SKM-1 (cell line): Measurements from ENCODE around the gene ZNF441.
"Not testable (repeated sequence)": the region's sequence is repeated elsewhere in the genome, so short reads cannot be mapped to it uniquely, and the experiment has no call there.

ENCODE experiments used
- DNase-seq: peaks from one replicate; lab custom pipeline; 2025; ENCODE audit not compliant: unreplicated experiment; lab: John Stamatoyannopoulos, UW

Gene ZNF441

GRCh38 chr19:11766597-11767591 is at the start of gene ZNF441:
TSS of gene ZNF441 (plus strand) at chr19:11767000. CDS start at chr19:11767194, 194 bp downstream.
- DNase-seq = peak; percentile 94

- DNase-seq = no peak
These were observed 45.1 kb upstream of the ZNF441 start for GRCh38 chr19:11721681-11722080.

- no peak for DNase-seq
These were observed 44.4 kb upstream of the ZNF441 start for GRCh38 chr19:11722414-11722813.

- no peak for DNase-seq
These were observed 37.2 kb upstream of the ZNF441 start for GRCh38 chr19:11729586-11729985.

- DNase-seq = no peak
These were observed 31.4 kb upstream of the ZNF441 start for GRCh38 chr19:11735375-11735774.

GRCh38 chr19:11736696-11737095 is 30.1 kb upstream of the ZNF441 start:
- no peak for DNase-seq

GRCh38 chr19:11737964-11738745 is 28.6 kb upstream of the ZNF441 start:
- no peak for DNase-seq

GRCh38 chr19:11738746-11739620 is 27.8 kb upstream of the ZNF441 start, which contains the start of gene ZNF823:
TSS of gene ZNF823 (minus strand) at chr19:11738946. CDS start at chr19:11738819, 127 bp downstream.
- DNase-seq = peak; percentile 95

GRCh38 chr19:11745869-11746268 is 20.9 kb upstream of the ZNF441 start:
- no peak for DNase-seq

GRCh38 chr19:11747277-11747676 is 19.5 kb upstream of the ZNF441 start:
- no peak for DNase-seq

GRCh38 chr19:11749751-11750150 is 17.0 kb upstream of the ZNF441 start:
- no peak for DNase-seq

GRCh38 chr19:11752244-11752736 is 14.5 kb upstream of the ZNF441 start:
- no peak for DNase-seq

GRCh38 chr19:11754663-11755062 is 12.1 kb upstream of the ZNF441 start:
- DNase-seq = no peak

- no peak for DNase-seq
These were observed 9.8 kb upstream of the ZNF441 start for GRCh38 chr19:11756965-11757364.

- DNase-seq = no peak
These were observed 7.0 kb upstream of the ZNF441 start for GRCh38 chr19:11759805-11760204.

- no peak for DNase-seq
These were observed 3.7 kb upstream of the ZNF441 start for GRCh38 chr19:11763117-11763516.

GRCh38 chr19:11763611-11764010 is 3.2 kb upstream of the ZNF441 start:
- no peak for DNase-seq

GRCh38 chr19:11767633-11768133 is 883 bp downstream of the ZNF441 start:
- DNase-seq = no peak

- no peak for DNase-seq
These were observed 3.2 kb downstream of the ZNF441 start for GRCh38 chr19:11769995-11770394.

GRCh38 chr19:11771520-11771919 is 4.7 kb downstream of the ZNF441 start:
- not testable (repeated sequence) for DNase-seq
